ENCODE results near the gene RASD1.

The RASD1 gene

GRCh38 chr17:17509601-17510425 is 13.6 kb upstream of the RASD1 start:
- DNase-seq, result no peak

DNA sequence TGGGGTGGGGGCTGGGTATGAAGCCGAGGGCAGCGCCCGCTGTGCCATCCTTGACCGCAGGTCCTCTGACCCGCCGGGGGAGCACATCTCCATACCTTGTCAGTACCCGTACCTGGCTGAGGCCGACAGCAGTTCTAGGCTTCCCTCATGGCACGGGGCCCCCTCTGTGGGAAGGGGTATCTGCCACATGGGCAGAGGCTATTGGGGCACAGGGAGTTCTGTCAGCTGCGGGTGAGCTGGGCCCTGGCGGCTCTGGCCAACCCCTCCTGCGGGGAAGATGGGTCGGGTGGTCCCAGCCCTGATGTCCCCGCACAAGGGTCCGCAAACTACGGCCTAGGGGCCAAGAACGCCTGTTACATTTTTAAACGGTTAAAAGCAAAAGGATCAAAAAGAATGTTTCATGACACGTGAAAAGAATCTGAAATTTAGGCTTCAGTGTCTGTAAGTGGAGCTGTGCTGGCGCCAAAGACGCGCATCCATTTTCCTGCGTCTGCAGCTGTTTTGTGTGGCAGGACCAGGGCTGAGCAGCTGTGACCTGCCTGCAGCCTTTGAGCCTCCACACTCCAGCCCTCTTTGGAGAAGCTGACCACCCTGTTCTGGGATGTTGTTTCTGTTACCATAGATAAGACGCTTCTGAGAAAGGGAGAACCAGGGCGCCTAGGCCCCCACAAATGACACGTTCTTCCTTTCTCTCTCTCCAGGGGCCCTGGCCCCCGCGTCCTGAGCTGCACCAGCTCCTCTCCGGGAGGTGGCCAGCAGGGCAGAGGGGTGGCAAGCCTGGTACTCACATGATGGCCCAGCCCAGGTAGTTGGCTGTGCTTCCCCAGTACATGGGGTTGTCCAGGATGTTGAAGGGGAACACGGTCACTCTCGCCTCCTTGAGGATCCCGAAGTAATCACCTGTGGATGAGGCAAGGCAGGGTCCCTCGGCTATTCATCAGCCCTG is 12.7 kb upstream of the RASD1 start:
- no peak for DNase-seq

DNA sequence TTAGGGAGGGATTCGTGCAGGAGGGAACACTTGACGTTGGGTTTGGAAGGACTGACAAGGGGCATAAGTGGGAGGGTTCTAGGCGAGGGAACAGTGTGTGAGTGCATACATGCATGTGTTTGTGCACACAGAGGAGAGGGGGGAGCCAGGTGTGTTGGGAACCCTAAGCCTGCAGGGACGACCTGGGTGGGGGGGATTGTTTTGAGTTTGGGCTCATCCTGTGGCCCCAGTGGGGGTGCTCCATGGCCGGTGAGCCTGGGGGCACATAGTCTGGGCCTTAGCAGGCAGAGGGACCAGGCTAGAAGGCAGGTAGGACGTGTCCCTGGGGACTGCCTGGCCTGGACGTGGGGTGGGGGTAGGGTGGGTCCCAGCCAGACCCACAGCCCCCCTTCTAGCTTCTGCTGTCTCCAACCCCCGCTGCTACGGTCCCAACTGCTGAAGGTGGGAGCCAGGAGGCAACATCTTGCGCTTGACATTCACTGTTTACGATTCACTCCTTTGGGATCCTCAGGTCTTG is 11.9 kb upstream of the RASD1 start:
- no peak for DNase-seq

GRCh38 chr17:17507465-17508011 is 11.3 kb upstream of the RASD1 start:
- DNase-seq, result no peak

DNA sequence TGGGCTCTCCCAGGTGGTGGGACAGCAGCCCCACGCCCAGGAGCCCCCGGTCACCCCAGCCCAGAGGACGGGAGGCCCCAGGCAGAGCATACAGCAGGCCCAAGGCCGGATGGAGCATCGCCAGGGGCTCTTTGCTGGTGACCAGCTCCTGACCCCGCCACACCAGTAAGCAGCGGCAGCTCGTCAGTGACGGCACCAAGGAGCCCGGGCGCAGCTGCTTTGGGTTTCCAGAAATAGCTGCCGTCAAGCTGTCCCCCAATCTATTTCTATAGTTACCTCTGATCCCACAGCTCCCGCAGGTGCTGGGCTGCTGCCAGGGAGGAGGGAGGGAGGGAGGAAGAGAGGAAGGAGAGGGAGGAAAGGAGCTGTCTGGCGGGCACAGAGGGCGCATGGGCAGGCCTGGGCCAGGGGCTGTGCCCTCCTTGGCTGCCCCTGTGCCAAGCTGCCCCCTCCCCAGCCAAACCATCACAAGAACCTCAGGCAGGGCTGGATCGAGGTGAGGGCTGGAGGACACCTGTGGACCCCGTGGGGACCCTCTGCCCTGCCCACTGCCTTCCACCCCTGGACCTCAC is 10.8 kb upstream of the RASD1 start:
- no peak for DNase-seq

DNA sequence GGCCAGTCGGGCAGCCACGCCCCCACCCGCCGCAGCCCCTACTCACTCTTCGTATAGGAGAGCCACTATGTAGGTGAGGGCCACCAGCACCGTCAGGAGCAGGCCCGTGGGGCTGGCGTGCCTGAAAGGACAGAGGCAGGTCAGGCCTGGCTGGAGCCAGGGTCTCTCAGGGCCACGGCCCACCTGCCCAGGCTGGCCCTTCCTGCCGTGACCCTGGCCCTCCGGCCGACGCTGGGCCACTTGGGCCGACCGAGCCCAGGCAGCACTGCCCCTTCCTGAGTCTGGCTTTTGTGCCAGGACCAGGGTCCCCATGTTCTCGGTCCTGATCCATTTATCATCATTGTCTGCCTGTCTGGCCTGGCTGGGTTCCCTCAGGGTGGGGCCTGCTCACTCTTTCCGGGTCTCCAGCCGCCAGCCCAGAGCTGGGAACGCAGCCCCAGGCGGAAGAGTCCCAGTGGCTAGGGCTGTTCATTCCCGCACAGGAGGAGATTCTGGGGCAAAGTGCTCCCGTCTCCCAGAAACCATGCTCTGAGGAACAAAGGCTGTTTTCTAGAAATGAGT is 10.1 kb upstream of the RASD1 start:
- DNase-seq, result no peak

DNA sequence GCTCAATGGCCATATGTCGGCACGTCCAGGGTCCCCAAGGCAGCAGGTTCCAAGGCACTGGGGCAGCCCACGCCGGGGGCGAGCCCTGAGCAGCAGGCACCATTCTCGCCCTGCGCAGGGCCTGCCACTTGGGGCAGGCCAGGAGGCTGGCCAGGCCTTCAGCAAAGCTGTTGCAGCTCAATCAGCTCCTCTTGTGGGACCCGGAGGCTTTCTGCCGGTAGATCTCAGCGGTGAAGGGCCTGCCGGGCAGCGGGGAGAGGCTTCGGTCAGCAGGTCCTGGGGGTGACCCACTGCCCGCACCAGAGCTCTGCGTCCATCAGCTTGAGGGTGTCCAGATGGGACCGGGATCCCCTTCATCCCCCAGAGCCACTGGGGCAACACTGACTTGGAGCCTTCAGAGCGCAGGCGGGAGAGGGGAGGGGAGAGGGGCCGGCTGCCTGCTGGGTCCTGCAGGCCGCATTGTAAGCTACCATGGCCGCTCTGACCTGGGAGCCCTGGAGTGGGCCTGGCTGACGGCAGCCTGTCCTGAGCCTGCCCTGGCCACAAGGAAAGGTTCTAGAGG is 9.5 kb upstream of the RASD1 start:
- no peak for DNase-seq

DNA sequence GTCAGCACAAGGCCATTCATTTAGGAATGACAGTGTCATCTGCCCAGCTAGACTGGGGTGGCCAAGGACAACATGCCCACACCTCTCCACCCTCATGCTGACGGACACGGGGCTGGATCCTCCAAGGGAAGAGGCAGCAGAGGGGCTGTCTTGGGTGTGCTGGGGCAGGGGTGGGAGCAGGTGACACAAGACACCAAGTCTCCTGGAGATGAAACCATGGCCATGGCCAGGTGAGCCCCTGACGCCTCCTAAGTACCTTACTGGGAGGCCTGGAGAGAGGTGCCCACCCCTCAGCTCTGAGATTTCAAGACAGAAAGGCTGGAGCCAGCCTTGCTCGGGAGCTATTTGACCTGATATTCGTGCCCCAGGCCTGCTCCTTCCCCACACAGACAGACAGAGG is 9.0 kb upstream of the RASD1 start:
- no peak for DNase-seq

DNA sequence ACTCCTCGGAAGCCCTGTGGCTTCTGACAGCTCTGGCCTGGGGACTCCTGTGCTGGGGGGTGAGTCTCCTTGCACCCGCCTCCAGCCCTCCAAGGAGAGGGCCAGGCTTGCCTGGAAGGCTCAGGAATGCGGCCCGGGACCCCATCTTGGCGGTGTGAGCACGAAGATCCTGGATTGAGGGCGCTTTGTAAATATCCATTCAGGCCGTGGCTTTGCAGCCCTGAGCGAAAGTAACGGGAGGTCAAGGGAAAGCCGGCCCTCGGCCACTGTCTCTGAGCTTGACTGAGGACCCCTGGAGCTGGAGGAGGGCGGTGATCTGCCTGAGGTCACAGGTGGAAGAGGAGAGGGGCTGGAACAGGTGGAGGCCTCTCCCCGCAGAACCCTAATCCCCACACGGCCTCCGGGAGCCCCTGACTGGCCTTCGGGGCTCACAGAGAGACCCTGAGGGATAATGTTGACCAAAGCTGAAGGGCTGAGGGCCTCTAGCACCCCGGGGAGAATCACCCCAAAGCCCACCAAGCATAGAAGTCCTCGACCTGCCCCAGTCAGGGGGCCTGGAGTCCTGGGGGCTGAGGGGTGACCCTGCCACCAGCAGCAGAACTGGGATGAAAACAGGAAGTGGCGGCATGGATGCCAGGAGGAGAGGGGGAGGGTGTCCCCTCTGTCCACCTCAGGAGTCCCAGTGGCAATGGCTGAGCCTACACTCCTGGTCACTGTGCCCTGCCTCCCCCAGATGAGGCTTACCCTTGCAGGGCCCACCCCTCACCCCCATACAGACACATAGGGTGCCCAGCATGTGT is 8.3 kb upstream of the RASD1 start:
- DNase-seq, result no peak

DNA sequence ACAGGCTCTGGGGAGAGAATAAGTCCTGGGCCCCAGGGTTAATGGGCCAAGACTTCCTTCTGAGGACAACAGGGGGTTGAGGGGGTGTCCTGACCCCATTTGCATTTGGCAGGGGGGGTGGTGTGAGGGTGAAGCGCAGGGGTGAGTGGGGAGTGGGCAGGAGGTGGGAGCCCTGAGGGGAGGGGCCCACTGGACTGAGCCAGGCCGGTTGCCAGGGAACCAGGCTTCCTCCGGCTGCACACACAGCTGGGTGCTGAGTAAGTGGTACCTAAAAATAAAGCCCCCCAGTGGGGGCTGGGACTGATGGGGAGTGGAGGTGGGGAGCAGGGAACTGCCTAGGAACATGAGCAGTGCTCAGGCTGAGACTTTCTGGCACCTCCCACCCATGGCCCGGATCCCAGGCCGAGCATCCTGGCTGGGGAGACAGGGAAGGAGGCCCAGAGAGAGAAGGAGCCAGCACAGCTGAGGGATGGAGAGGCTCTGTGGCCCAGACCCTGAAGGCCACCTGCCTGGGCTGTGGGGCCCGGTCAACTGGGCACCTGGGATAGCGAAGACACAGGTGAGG is 7.5 kb upstream of the RASD1 start:
- no peak for DNase-seq

GRCh38 chr17:17502741-17503565 is 6.8 kb upstream of the RASD1 start:
- DNase-seq, result no peak

DNA sequence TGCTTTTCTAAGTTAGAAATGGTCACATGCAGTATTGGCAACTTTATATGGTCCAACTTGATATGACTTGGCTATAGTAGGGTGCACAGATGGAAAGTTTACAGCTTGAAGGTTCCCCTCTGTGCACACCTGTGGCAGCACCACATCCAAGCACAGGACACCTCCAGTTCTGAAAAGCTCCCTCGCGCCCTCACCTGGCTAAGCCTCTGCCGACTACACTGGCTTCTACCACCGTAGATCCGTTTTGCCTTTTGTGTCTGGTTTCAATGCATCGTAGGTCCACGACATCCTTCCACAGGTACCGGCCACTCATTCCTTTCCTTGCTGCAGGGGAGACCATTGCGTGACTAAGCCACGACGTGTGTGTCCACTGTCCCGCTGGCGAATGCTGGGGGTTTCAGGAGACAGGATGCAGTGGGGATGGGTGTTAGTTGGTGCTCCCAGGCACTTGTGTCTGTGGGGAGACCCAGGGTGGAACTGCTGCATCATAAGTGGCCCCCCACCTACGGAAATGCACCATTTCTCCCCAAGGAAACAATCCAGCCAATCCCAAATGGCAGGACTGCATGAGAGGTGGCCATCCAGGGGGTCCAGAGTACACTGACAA is 4.9 kb upstream of the RASD1 start:
- DNase-seq, result no peak

DNA sequence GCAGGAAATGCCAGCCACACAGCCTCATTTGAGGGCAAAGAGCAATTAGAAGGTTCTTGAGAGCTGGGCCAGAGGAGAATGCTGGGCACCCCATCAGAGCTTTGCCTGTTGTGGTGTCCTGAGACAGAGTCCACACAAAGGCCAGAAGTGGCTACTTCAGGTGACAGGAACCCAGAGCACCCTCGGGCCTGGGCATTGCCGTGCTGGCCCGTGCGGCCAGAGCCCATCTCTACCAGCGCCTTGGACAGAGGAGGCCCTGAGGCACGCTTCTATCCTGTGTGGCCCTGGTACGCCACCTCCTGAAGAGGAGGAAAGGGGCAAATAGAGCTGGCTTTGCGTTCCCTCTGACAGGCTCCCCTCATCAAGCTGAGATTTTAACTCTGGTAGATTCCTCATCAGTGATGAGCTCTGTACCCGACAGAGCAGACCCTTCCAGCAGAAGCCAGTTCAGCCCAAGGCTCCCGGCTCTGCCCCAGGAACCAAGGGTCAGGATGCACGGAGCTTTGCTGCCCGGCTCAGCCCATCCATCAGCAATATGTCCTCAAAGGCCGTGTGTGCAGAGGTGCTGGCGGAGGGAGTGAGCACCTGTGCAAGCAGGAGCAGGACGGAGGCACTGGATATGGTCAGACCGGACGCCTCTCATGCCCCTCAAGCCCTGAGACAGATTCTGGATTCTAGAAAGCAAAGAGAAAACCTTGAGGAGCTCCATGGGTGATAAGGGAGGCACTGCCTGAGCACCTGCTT is 3.4 kb upstream of the RASD1 start:
- DNase-seq, result no peak

DNA sequence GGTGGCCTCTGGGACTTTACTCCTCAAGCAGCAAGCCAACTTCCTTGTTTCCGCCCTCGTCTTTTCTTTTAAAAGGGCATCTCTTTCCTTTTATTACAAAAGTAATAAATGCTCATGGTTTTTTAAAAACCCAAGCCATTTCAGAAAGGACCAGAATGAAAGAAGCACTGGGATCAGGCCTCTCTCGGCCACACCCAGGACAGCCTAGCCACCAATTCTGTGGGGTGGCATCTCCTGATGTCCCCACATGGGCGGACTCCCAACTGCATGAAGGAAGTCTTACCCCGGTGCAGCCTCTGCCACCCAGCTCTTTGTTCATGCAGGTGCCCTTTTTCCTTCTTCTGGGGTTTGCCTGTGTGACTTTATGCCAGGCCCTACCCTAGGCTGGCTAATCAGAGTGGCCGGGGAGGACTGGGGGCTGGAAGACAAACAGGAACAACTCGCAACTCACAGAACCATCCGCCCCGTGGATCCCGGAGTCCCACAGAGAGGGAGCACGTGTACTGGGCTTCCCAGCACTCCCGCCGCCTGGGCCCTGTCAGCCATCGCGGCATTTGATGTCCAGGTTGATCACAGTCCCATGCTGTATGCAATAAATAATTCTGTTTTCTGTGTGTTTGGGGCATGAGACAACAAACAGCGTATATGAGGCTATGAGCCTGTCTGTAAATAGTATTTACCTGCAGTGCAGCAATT is 2.6 kb upstream of the RASD1 start:
- no peak for DNase-seq

GRCh38 chr17:17497845-17498520 is 1.8 kb upstream of the RASD1 start:
- DNase-seq, result no peak

DNA sequence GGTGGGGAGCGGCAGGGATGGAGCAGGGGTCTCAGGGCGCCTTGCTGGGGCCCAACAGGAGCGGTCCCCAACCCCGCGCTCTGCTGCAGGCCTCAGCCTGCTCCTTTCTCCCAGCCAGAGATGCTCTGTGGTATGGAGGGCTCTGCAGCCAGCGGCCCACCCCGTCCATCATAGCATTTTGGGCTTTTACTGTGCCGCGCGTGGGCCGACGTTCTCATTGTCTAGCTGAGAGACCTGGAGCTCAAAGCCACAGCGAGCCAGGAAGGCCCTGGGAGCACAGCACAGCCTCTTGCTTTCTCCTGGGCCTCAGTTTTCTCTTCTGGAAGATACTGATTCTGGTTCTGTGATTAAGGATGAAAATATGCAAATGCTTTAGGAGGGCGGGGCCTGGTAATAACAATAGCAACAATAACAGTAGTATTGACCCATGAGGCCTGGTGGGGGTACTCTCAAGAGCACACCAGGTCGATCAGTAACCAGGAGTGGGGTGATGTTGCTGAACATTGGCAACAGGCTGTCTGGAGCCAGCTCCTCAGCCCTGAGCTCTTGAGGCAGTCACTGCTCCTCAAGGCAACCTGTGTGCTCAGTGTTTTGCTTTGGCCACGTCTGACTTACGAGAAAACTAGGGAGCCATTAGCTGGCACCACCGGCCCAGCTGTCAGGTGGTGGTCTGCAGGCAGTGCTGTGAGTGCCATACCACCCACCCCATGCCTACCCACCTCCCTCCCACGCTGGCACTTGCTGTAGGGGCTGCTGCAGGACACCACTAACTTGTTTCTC is 1.1 kb upstream of the RASD1 start:
- no peak for DNase-seq

Data from RPMI8226 (cell line).